ENCODE measurements around the gene FOXF2.
"Not testable (repeated sequence)": the region's sequence is repeated elsewhere in the genome, so short reads cannot be mapped to it uniquely, and the experiment has no call there.

The FOXF2 gene

GRCh38 chr6:1367771-1368170, 21.6 kb upstream of the FOXF2 start:
- Mint-ChIP-seq H3K27me3 (ENCODE audit: low read depth) (peaks cover 54% of the 10 kb centered on the region), H3K4me1 (ENCODE audit: low read depth) (no peaks in the 10 kb centered on the region), H3K4me3 (no peak overlapping the region), H3K9me3 (peaks cover 5% of the 10 kb centered on the region), H3K36me3 (ENCODE audit: low read depth) (no peaks in the 10 kb centered on the region), H3K27ac (no peak overlapping the region)

GRCh38 chr6:1368940-1369339, 20.4 kb upstream of the FOXF2 start:
- Mint-ChIP-seq H3K4me3 (no peak overlapping the region), H3K36me3 (ENCODE audit: low read depth) (no peaks in the 10 kb centered on the region), H3K27ac (no peak overlapping the region), H3K4me1 (ENCODE audit: low read depth) (no peaks in the 10 kb centered on the region), H3K9me3 (peaks cover 5% of the 10 kb centered on the region), H3K27me3 (ENCODE audit: low read depth) (peaks cover 55% of the 10 kb centered on the region)

- not testable (repeated sequence) for H3K36me3 Mint-ChIP-seq (ENCODE audit: low read depth); H3K9me3 Mint-ChIP-seq; H3K27ac Mint-ChIP-seq; H3K4me1 Mint-ChIP-seq (ENCODE audit: low read depth); H3K4me3 Mint-ChIP-seq
- peaks cover 58% of the 10 kb centered on the region for H3K27me3 Mint-ChIP-seq (ENCODE audit: low read depth)
Observed at GRCh38 chr6:1369695-1370094, 19.7 kb upstream of the FOXF2 start.

GRCh38 chr6:1371933-1372332, 17.4 kb upstream of the FOXF2 start:
- Mint-ChIP-seq H3K36me3 (ENCODE audit: low read depth) (no peaks in the 10 kb centered on the region), H3K4me3 (no peak overlapping the region), H3K9me3 (peaks cover 5% of the 10 kb centered on the region), H3K4me1 (ENCODE audit: low read depth) (no peaks in the 10 kb centered on the region), H3K27ac (no peak overlapping the region), H3K27me3 (ENCODE audit: low read depth) (peaks cover 73% of the 10 kb centered on the region)

- Mint-ChIP-seq H3K27me3 (ENCODE audit: low read depth) (peaks cover 79% of the 10 kb centered on the region), H3K27ac (no peak overlapping the region), H3K36me3 (ENCODE audit: low read depth) (no peaks in the 10 kb centered on the region), H3K4me3 (no peak overlapping the region), H3K9me3 (peaks cover 5% of the 10 kb centered on the region), H3K4me1 (ENCODE audit: low read depth) (no peaks in the 10 kb centered on the region)
Observed at GRCh38 chr6:1372690-1373089, 16.7 kb upstream of the FOXF2 start.

- H3K36me3 Mint-ChIP-seq (ENCODE audit: low read depth) = peaks cover 3% of the 10 kb centered on the region
- peaks cover 18% of the 10 kb centered on the region for H3K4me1 Mint-ChIP-seq (ENCODE audit: low read depth)
- peaks cover 84% of the 10 kb centered on the region for H3K27me3 Mint-ChIP-seq (ENCODE audit: low read depth)
- H3K4me3 Mint-ChIP-seq = no peak overlapping the region
- peaks cover 5% of the 10 kb centered on the region for H3K9me3 Mint-ChIP-seq
- no peak overlapping the region for H3K27ac Mint-ChIP-seq
Observed at GRCh38 chr6:1376653-1377052, 12.7 kb upstream of the FOXF2 start.

GRCh38 chr6:1377526-1377925, 11.8 kb upstream of the FOXF2 start:
- peaks cover 79% of the 10 kb centered on the region for H3K27me3 Mint-ChIP-seq (ENCODE audit: low read depth)
- H3K4me3 Mint-ChIP-seq = no peak overlapping the region
- peaks cover 18% of the 10 kb centered on the region for H3K4me1 Mint-ChIP-seq (ENCODE audit: low read depth)
- peaks cover 3% of the 10 kb centered on the region for H3K36me3 Mint-ChIP-seq (ENCODE audit: low read depth)
- peak overlapping the region; percentile 64 for H3K27ac Mint-ChIP-seq
- H3K9me3 Mint-ChIP-seq = peaks cover 1% of the 10 kb centered on the region

- Mint-ChIP-seq H3K36me3 (ENCODE audit: low read depth) (peaks cover 3% of the 10 kb centered on the region), H3K27me3 (ENCODE audit: low read depth) (peaks cover 74% of the 10 kb centered on the region), H3K27ac (no peak overlapping the region), H3K4me3 (no peak overlapping the region), H3K4me1 (ENCODE audit: low read depth) (peaks cover 18% of the 10 kb centered on the region), H3K9me3 (no peaks in the 10 kb centered on the region)
Observed at GRCh38 chr6:1378065-1379016, 11.0 kb upstream of the FOXF2 start.

- Mint-ChIP-seq H3K9me3 (no peaks in the 10 kb centered on the region), H3K27ac (peak overlapping the region; percentile 55), H3K36me3 (ENCODE audit: low read depth) (peaks cover 3% of the 10 kb centered on the region), H3K4me3 (peak overlapping the region; percentile 40), H3K4me1 (ENCODE audit: low read depth) (peaks cover 18% of the 10 kb centered on the region), H3K27me3 (ENCODE audit: low read depth) (peaks cover 71% of the 10 kb centered on the region)
Observed at GRCh38 chr6:1379017-1379787, 10.2 kb upstream of the FOXF2 start.

GRCh38 chr6:1379788-1380147, 9.6 kb upstream of the FOXF2 start:
- Mint-ChIP-seq H3K4me1 (ENCODE audit: low read depth) (peaks cover 18% of the 10 kb centered on the region), H3K27ac (peak overlapping the region; percentile 41), H3K36me3 (ENCODE audit: low read depth) (peaks cover 3% of the 10 kb centered on the region), H3K4me3 (no peak overlapping the region), H3K27me3 (ENCODE audit: low read depth) (peaks cover 71% of the 10 kb centered on the region), H3K9me3 (no peaks in the 10 kb centered on the region)

GRCh38 chr6:1380625-1381427, 8.6 kb upstream of the FOXF2 start:
- Mint-ChIP-seq H3K36me3 (ENCODE audit: low read depth) (peaks cover 3% of the 10 kb centered on the region), H3K4me3 (peak overlapping the region; percentile 3), H3K9me3 (no peaks in the 10 kb centered on the region), H3K27me3 (ENCODE audit: low read depth) (peaks cover 73% of the 10 kb centered on the region), H3K27ac (peak overlapping the region; percentile 63), H3K4me1 (ENCODE audit: low read depth) (peaks cover 23% of the 10 kb centered on the region)

GRCh38 chr6:1381481-1382330, 7.7 kb upstream of the FOXF2 start:
- Mint-ChIP-seq H3K36me3 (ENCODE audit: low read depth) (peaks cover 3% of the 10 kb centered on the region), H3K9me3 (no peaks in the 10 kb centered on the region), H3K27me3 (ENCODE audit: low read depth) (peaks cover 73% of the 10 kb centered on the region), H3K4me3 (no peak overlapping the region), H3K27ac (no peak overlapping the region), H3K4me1 (ENCODE audit: low read depth) (peaks cover 23% of the 10 kb centered on the region)

GRCh38 chr6:1382331-1382882, 7.0 kb upstream of the FOXF2 start:
- H3K27me3 Mint-ChIP-seq (ENCODE audit: low read depth) = peaks cover 75% of the 10 kb centered on the region
- H3K36me3 Mint-ChIP-seq (ENCODE audit: low read depth) = peaks cover 3% of the 10 kb centered on the region
- H3K9me3 Mint-ChIP-seq = no peaks in the 10 kb centered on the region
- H3K4me3 Mint-ChIP-seq = no peak overlapping the region
- no peak overlapping the region for H3K27ac Mint-ChIP-seq
- H3K4me1 Mint-ChIP-seq (ENCODE audit: low read depth) = peaks cover 23% of the 10 kb centered on the region
